WTC11 (cell line): ENCODE results near the gene C17orf67. TPM values are rescaled to one million over a fixed set of nuclear protein-coding genes. Genes with fewer than 3 reads are reported as not detected.

Experiments
- ATAC-seq: fragments of 200-7000 bp; cut with Tn5 transposase; 2 replicates; pipeline ENCODE4 v1.10.0; 2021; ENCODE audit warnings: mild to moderate bottlenecking, moderate library complexity
- CTCF ChIA-PET: fragments of 300-600 bp; sonication (Branson Sonifier 250); formaldehyde crosslinking; loops from one replicate; lab custom pipeline; 2021; ENCODE audit warnings: antibody characterized with exemption; lab: Charles Lee
- POLR2A ChIA-PET: fragments of 350-600 bp; sonication (Branson Sonifier 250); formaldehyde crosslinking; loops from one replicate; lab custom pipeline; 2021; ENCODE audit warnings: antibody characterized with exemption; lab: Charles Lee
- DNase-seq: peaks from one replicate; pipeline ENCODE4 v3.0.0; 2021; ENCODE audit warnings: low spot score
- H3K27ac Mint-ChIP-seq: 2 replicates; pipeline ENCODE4 v1.8.0; 2021; ENCODE audit warnings: mixed read lengths
- H3K27me3 Mint-ChIP-seq: 2 replicates; pipeline ENCODE4 v1.8.0; 2021; ENCODE audit warnings: low read depth, mild to moderate bottlenecking, moderate library complexity, mixed read lengths
- H3K36me3 Mint-ChIP-seq: 2 replicates; pipeline ENCODE4 v1.8.0; 2021; ENCODE audit warnings: mixed read lengths
- H3K4me1 Mint-ChIP-seq: 2 replicates; pipeline ENCODE4 v1.8.0; 2022; ENCODE audit warnings: mixed read lengths
- H3K4me3 Mint-ChIP-seq: 2 replicates; pipeline ENCODE4 v1.8.0; 2021; ENCODE audit warnings: mild to moderate bottlenecking, moderate library complexity, mixed read lengths
- H3K9me3 Mint-ChIP-seq: 2 replicates; pipeline ENCODE4 v1.8.0; 2021; ENCODE audit warnings: mixed read lengths
- ATF1 ChIP-seq: sonication (generic); formaldehyde crosslinking; IDR thresholded peaks from 2 replicates; pipeline ENCODE4 v1.8.1; 2023; ENCODE audit warnings: mild to moderate bottlenecking, moderate library complexity, missing genetic modification reagents
- ATF2 ChIP-seq: sonication (generic); formaldehyde crosslinking; IDR thresholded peaks from 2 replicates; pipeline ENCODE4 v1.8.1; 2022; ENCODE audit warnings: low read depth, missing genetic modification reagents, borderline replicate concordance
- CREB1 ChIP-seq: sonication (generic); formaldehyde crosslinking; IDR thresholded peaks from 2 replicates; pipeline ENCODE4 v1.8.0; 2023; ENCODE audit warnings: mild to moderate bottlenecking, missing genetic modification reagents
- E2F4 ChIP-seq: sonication (generic); formaldehyde crosslinking; IDR thresholded peaks from 2 replicates; pipeline ENCODE4 v1.8.1; 2022; ENCODE audit warnings: low read depth, mild to moderate bottlenecking, moderate library complexity, missing genetic modification reagents, borderline replicate concordance
- EMX1 ChIP-seq: fragments of 250-450 bp; sonication (Bioruptor Pico); IDR thresholded peaks from 2 replicates; pipeline ENCODE4 v1.8.0; 2021; ENCODE audit warnings: mild to moderate bottlenecking
- ERG ChIP-seq: fragments of 250-450 bp; sonication (Bioruptor Pico); IDR thresholded peaks from 2 replicates; pipeline ENCODE4 v1.8.0; 2021; ENCODE audit warnings: mild to moderate bottlenecking
- ESRRA ChIP-seq: sonication (generic); formaldehyde crosslinking; IDR thresholded peaks from 2 replicates; pipeline ENCODE4 v1.8.1; 2022; ENCODE audit warnings: mild to moderate bottlenecking, missing genetic modification reagents, borderline replicate concordance
- FOXK1 ChIP-seq: sonication (generic); formaldehyde crosslinking; IDR thresholded peaks from 2 replicates; pipeline ENCODE4 v1.8.0; 2022; ENCODE audit warnings: mild to moderate bottlenecking, moderate library complexity, missing genetic modification reagents
- GABPB1 ChIP-seq: sonication (generic); formaldehyde crosslinking; IDR thresholded peaks from 2 replicates; pipeline ENCODE4 v1.8.1; 2023; ENCODE audit warnings: mild to moderate bottlenecking, missing genetic modification reagents
- GRHL2 ChIP-seq: fragments of 250-450 bp; sonication (Bioruptor Pico); IDR thresholded peaks from 2 replicates; pipeline ENCODE4 v1.8.0; 2022; ENCODE audit warnings: mild to moderate bottlenecking, moderate library complexity; ENCODE audit not compliant: insufficient replicate concordance, severe bottlenecking
- GTF2I ChIP-seq: fragments of 250-450 bp; sonication (Bioruptor Pico); conservative IDR thresholded peaks from 2 replicates; pipeline ENCODE4 v1.4.0; 2021; ENCODE audit warnings: mild to moderate bottlenecking
- HMGA2 ChIP-seq: fragments of 250-450 bp; sonication (Bioruptor Pico); IDR thresholded peaks from 2 replicates; pipeline ENCODE4 v1.4.0; 2021; ENCODE audit warnings: mild to moderate bottlenecking, moderate library complexity
- JAZF1 ChIP-seq: fragments of 250-450 bp; sonication (Bioruptor Pico); IDR thresholded peaks from 2 replicates; pipeline ENCODE4 v1.9.0; 2021; ENCODE audit warnings: moderate library complexity, mild to moderate bottlenecking, inconsistent platforms
- KAT7 ChIP-seq: sonication (generic); formaldehyde crosslinking; IDR thresholded peaks from 2 replicates; pipeline ENCODE4 v1.8.1; 2023; ENCODE audit warnings: missing genetic modification reagents, mild to moderate bottlenecking, borderline replicate concordance
- NFATC4 ChIP-seq: fragments of 250-450 bp; sonication (Bioruptor Pico); IDR thresholded peaks from 2 replicates; pipeline ENCODE4 v1.9.0; 2021; ENCODE audit warnings: mild to moderate bottlenecking
- SOX15 ChIP-seq: fragments of 250-450 bp; sonication (Bioruptor Pico); IDR thresholded peaks from 2 replicates; pipeline ENCODE4 v1.9.0; 2021; ENCODE audit warnings: mild to moderate bottlenecking
- SP1 ChIP-seq: sonication (generic); formaldehyde crosslinking; conservative IDR thresholded peaks from 2 replicates; pipeline ENCODE4 v1.8.1; 2022; ENCODE audit warnings: missing genetic modification reagents
- USF2 ChIP-seq: sonication (generic); formaldehyde crosslinking; IDR thresholded peaks from 2 replicates; pipeline ENCODE4 v1.8.1; 2023; ENCODE audit warnings: mild to moderate bottlenecking, missing genetic modification reagents, moderate library complexity
- ZNF425 ChIP-seq: fragments of 250-450 bp; sonication (Bioruptor Pico); conservative IDR thresholded peaks from 2 replicates; pipeline ENCODE4 v1.9.0; 2021; ENCODE audit warnings: mild to moderate bottlenecking
- ZNF512 ChIP-seq: sonication (generic); formaldehyde crosslinking; IDR thresholded peaks from 2 replicates; pipeline ENCODE4 v1.8.1; 2022; ENCODE audit warnings: missing genetic modification reagents, borderline replicate concordance
- total RNA-seq: library from RNA; stranded (reverse); gene quantifications from 3 replicates; pipeline ENCODE4 v1.2.3, GENCODE V29; 2021

C17orf67 gene
- total RNA-seq, 1 experiment from 2014 or later, result 3.3 TPM

- TF ChIP-seq ZNF425 (CRISPR knock-in tag) (no peak), GABPB1 (CRISPR knock-in tag) (no peak), FOXK1 (CRISPR knock-in tag) (no peak), JAZF1 (CRISPR knock-in tag) (no peak), ZNF512 (no peak), SOX15 (CRISPR knock-in tag) (no peak), SP1 (no peak), ATF1 (CRISPR knock-in tag) (no peak), GTF2I (CRISPR knock-in tag) (no peak)
Measured at GRCh38 chr17:56826611-56827414, 6.9 kb downstream of the C17orf67 start (continued).

GRCh38 chr17:56824503-56824902 lies 9.2 kb downstream of the C17orf67 start:
- Mint-ChIP-seq H3K4me3 (no peak overlapping the region), H3K36me3 (peaks cover 4% of the 10 kb centered on the region; the same call in 1 of the 2 replicates), H3K4me1 (peaks cover 9% of the 10 kb centered on the region), H3K27ac (no peak overlapping the region), H3K9me3 (no peaks in the 10 kb centered on the region), H3K27me3 (no peaks in the 10 kb centered on the region; the same call in 1 of the 2 replicates)
- ChIA-PET POLR2A (no interaction called here), CTCF (interaction anchor here (1.4 kb wide), 1 partner anchor 285 kb away, joined by 3 read pairs; no protein-coding TSS in a partner anchor)
- no peak for TF ChIP-seq HMGA2 (CRISPR knock-in tag)
- no peak for TF ChIP-seq KAT7
- TF ChIP-seq ATF1 (CRISPR knock-in tag), result no peak
- TF ChIP-seq USF2 (CRISPR knock-in tag), result no peak
- no peak for TF ChIP-seq ERG (CRISPR knock-in tag)
- TF ChIP-seq CREB1, result no peak
- TF ChIP-seq E2F4 (CRISPR knock-in tag), result no peak
- TF ChIP-seq EMX1, result no peak
- TF ChIP-seq ESRRA, result no peak
- TF ChIP-seq NFATC4 (CRISPR knock-in tag), result no peak
- no peak for TF ChIP-seq ATF2 (CRISPR knock-in tag)
- TF ChIP-seq GRHL2 (CRISPR knock-in tag), result no peak
- DNase-seq, result no peak
- ATAC-seq, result no peak
